ENCODE measurements around the gene SLC25A44. TPM values are rescaled to one million over a fixed set of nuclear protein-coding genes. Genes with fewer than 3 reads are reported as not detected.
"Not testable (repeated sequence)": the region's sequence is repeated elsewhere in the genome, so short reads cannot be mapped to it uniquely, and the experiment has no call there.

SLC25A44 gene
- total RNA-seq, 4 donors from 2014 or later, result 19.1 to 89.8 (median 36.3) TPM

- no peak for ATAC-seq (ENCODE audit: low FRiP score)
- no peak for DNase-seq (ENCODE audit: low spot score)
- no peak for TF ChIP-seq CTCF (IDR thresholded peaks at IDR 0.05)
These were observed 17.3 kb downstream of the SLC25A44 start for GRCh38 chr1:156211243-156211642.

GRCh38 chr1:156212130-156212529, 18.2 kb downstream of the SLC25A44 start:
- no peak for TF ChIP-seq CTCF (IDR thresholded peaks at IDR 0.05)
- no peak for DNase-seq (ENCODE audit: low spot score)
- ATAC-seq (ENCODE audit: low FRiP score), result no peak

- no peak for TF ChIP-seq CTCF (IDR thresholded peaks at IDR 0.05)
- DNase-seq (ENCODE audit: low spot score) (peak; percentile 84), ATAC-seq (ENCODE audit: low FRiP score) (peak; percentile 85)
These were observed 19.1 kb downstream of the SLC25A44 start, which contains the start of gene PMF1 for GRCh38 chr1:156212833-156213643. PMF1 (plus strand) TSS chr1:156213007; CDS start chr1:156213016, 9 bp downstream.

GRCh38 chr1:156213644-156213966, 19.7 kb downstream of the SLC25A44 start:
- TF ChIP-seq CTCF (IDR thresholded peaks at IDR 0.05), result no peak
- no peak for DNase-seq (ENCODE audit: low spot score)
- no peak for ATAC-seq (ENCODE audit: low FRiP score)

GRCh38 chr1:156214024-156214748, 20.3 kb downstream of the SLC25A44 start:
- DNase-seq (ENCODE audit: low spot score) (no peak), ATAC-seq (ENCODE audit: low FRiP score) (peak; percentile 22)
- TF ChIP-seq CTCF (IDR thresholded peaks at IDR 0.05), result no peak

GRCh38 chr1:156216361-156217086, 22.6 kb downstream of the SLC25A44 start:
- not testable (repeated sequence) for ATAC-seq (ENCODE audit: low FRiP score); DNase-seq (ENCODE audit: low spot score)

GRCh38 chr1:156217871-156218270, 24.0 kb downstream of the SLC25A44 start:
- DNase-seq (ENCODE audit: low spot score) (no peak), ATAC-seq (ENCODE audit: low FRiP score) (no peak)
- TF ChIP-seq CTCF (IDR thresholded peaks at IDR 0.05), result no peak
